ENCODE measurements around the gene CRACR2A.

The CRACR2A gene

GRCh38 chr12:3593906-3594483 is 158.9 kb downstream of the CRACR2A start:
- no peak for DNase-seq

DNA sequence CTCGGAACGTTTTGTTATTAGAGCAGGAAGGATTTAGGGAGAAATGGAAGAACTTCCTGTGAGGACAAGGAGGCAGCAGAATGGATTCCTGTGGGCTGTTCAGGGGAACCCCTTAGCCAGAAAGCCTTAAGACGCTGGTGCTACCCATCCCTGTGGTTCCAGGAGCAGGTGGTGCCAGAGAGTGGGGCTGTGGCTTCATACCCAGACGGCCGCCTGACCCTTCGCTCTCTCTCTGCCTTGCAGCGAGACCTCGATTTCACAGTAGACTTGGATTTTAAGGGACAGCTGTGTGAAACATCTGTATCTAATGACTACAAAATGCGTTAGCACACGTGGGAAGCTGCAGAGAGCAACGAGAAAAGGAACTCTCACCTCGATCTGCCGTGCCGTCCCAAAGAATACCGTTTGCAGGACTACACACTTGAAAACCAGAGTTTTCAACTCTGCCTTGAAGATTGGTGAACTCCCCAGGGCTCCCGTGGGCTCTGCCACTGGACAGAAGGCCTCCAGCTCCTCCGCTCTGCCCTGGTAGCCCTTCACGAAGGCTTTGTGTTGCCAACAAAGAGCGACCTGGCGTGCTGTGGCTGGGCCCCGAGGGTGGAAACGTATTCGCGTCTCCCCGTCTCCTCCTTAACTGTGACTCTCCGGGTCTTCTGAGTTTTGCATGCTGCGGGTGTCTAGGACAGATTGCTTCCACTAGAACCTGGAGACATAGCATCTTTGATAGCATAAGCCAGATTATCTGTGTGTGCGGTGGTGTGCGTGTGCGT is 159.9 kb downstream of the CRACR2A start:
- DNase-seq: no peak

DNA sequence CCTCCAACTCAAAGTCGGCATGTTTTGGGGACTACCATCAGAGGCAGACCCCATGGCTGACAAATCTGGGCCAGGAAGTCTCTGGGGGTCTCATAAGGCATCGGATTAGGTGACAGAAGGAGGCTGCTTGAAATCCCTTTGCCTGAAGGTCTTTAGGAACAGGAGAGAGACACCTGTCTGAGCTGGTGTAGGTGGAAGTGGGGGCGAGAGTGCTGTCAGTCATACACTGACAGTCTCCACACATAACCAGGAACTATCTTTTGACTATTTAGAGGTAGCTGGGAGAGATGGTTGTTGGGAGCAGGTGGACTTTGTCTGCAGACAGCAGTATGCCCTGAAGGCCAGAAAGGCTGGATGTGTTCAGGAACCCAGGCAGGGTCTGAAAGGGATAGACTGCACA is 163.2 kb downstream of the CRACR2A start:
- DNase-seq: no peak

- DNase-seq: no peak
Observed at GRCh38 chr12:3587402-3588013, 165.4 kb downstream of the CRACR2A start.

GRCh38 chr12:3583656-3584334 is 169.1 kb downstream of the CRACR2A start:
- no peak for DNase-seq

DNA sequence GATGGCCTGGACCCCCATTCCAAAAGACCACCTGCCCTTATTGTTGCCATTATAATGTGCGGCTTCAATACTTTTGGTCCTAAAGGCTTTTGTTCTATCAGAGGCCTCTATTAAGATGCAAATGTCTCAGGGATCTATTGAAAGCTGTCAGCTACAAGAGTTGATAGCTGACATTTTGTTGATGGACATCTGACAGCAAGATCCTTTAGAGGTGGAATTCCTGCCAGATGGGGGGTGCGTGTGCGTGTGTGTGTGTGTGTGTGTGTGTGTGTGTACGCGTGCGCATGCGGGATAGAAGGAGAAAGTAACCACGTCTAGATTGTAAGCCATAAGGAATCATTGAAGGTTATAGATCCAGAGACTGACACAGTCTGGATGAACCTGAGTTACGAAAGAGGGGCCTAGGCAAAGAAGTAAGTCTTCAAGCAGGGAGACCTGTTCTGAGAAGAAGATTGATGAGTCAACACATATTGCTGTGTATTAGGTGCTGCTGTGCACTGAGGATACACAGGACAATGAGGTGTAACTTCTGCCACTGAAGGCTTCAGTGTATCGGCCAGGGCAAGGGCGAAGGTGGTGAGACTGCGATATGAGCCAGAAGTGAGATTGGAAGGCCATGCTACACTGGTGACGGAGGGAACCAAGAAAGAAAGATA is 172.7 kb downstream of the CRACR2A start:
- DNase-seq: no peak

GRCh38 chr12:3579446-3580093 is 173.3 kb downstream of the CRACR2A start:
- DNase-seq: no peak

DNA sequence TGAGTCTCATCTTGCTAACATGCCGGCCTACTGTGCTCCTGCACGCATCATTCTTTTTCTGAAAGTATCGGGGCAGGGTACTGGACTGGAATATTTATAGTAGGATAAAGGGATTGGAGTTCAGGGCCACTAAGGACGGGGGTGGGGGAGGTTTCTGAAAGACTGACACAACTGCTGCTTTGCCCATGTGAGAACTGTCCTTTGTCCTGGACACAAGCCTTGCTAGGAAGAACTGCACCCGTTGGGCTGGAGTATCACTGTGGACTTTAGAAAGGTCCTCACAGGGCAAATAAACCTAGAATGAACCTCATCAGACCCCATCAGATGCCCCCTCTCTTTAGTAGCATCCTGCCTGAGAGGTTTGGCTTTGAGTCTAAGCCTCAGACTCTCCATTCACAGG is 174.4 kb downstream of the CRACR2A start:
- DNase-seq: no peak

DNA sequence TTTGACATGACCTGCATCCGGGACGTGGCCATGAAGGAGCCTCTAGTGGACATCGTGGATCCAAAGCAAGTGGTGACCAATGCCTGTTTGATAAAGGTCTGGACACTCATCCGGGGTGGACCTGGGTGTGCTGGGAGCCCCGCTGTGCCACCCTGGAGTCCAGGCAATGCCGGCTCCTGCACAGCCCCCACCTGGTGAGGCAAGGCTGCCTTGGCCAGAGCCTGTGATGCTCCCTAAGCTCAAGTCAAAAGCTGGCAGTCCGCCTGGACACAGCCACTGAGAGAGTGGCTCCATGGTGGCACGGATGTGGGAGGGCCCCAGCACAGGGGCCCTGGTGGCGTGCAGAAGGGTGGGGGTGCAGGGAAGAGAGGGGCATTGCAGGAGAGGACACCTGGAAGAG is 176.0 kb downstream of the CRACR2A start:
- DNase-seq: no peak

DNA sequence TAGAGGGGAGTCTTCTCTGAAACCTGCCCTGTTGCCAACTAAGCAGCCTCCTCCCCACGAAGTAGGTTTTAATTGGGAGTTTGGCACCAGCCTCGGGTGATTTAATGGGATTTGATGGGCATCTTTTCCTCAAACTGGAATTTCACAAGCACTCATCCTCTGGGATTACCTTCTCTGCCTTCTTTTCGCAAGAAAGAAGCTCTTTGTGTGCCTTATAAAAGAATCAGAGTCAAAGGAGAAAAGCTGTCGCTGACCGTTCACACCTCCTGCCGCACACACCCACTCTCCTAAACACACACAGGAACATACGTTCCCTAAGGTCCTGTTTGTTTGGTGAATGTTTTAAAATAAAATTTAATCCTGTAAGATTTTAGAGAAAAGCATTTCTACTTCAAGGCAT is 177.9 kb downstream of the CRACR2A start:
- DNase-seq: no peak

DNA sequence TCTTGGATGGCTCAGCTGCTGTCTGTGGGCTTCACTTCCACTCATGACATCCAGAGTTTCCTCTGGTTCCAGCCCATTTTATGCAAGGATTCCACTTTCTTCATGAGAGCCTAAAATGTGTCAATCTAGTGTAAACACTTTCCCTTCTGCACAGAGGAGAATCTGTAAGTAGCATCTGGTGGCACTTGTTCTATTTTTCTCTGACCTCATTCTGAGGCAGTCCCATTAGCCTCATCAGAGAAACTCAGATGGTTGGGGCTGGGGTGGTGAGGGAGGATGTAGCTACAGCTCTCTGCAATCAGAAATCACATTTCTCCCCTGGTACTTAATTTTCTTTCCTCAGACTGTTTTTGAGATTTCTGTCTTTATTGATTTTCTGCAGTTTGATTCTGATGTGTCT is 180.3 kb downstream of the CRACR2A start:
- DNase-seq: no peak

DNA sequence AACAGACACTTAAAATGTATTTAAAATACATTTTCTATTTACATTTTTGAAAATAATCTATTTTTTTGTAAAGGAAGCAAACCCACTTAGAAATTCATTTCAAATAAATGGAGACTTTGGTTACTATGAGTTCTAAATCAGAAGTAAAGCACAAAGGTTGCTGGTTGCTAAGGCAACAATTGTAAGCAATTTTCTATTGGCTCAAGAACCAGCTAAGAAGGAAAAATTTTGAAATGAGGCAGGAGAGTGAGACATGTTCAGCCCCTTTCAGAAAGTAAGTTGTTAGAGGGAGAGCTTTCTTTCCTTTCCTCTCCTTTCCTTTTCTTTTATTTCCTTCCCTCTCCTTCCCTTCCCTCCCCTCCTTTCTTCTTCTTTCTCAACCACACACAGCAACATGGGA is 181.2 kb downstream of the CRACR2A start:
- no peak for DNase-seq

GRCh38 chr12:3571323-3571722 is 181.6 kb downstream of the CRACR2A start:
- DNase-seq: no peak

- DNase-seq: no peak
Observed at GRCh38 chr12:3568695-3569094, 184.2 kb downstream of the CRACR2A start.

- no peak for DNase-seq
Observed at GRCh38 chr12:3565985-3566384, 186.9 kb downstream of the CRACR2A start.
